HCT116 (cell line): ENCODE data around the gene MBD5. TPM values are rescaled to one million over a fixed set of nuclear protein-coding genes. Genes with fewer than 3 reads are reported as not detected.

Experiments used
- ATAC-seq: fragments of 200-7000 bp; cut with Tn5 transposase; 2 replicates; pipeline ENCODE4 v1.9.1; 2020; ENCODE audit warnings: mild to moderate bottlenecking, moderate library complexity
- BruUV-seq: library from RNA; stranded (reverse); fragments of 400-500 nt; replicated peaks from 2 replicates; lab custom pipeline; 2021; lab: Mats Ljungman, UMichigan
- CTCF ChIA-PET: fragments of 300-600 bp; sonication (Branson Sonifier 250); formaldehyde crosslinking; loops from one replicate; lab custom pipeline; 2021; ENCODE audit warnings: antibody characterized with exemption; lab: Charles Lee
- POLR2A ChIA-PET: fragments of 300-600, 350-600 bp; sonication (Branson Sonifier 250); formaldehyde crosslinking; loops from one replicate; lab custom pipeline; 2021; ENCODE audit warnings: antibody characterized with exemption; lab: Charles Lee
- RAD21 ChIA-PET, 2 experiments: fragments of 300-600 bp; sonication (Branson Sonifier 250); formaldehyde crosslinking; loops; one replicate each; lab custom pipeline; 2023; ENCODE audit warnings: low total read pairs in 2 of 2; ENCODE audit not compliant: uncharacterized antibody in 2 of 2, unreplicated experiment in 2 of 2, low non-redundant PET in 1 of 2; lab: Charles Lee
- DNase-seq: peaks from one replicate; pipeline ENCODE4 v3.0.0-alpha.2; 2010; ENCODE audit warnings: low read depth, low spot score
- H2AFZ ChIP-seq: fragments of 200-600 bp; shearing (Covaris generic), sonication (generic); 2 replicates; pipeline ENCODE4 v1.6.1; 2017; ENCODE audit warnings: low read depth, mixed run types, mixed read lengths, antibody characterized with exemption, low read length; ENCODE audit not compliant: poor library complexity, severe bottlenecking
- H3K27ac ChIP-seq: 2 replicates; pipeline ENCODE4 v1.5.1; 2012; ENCODE audit warnings: low read depth, low read length
- H3K27me3 ChIP-seq: fragments of 200-600 bp; sonication (generic); 2 replicates; pipeline ENCODE4 v1.6.1; 2016; ENCODE audit warnings: mixed run types, low read length, mixed read lengths; ENCODE audit not compliant: insufficient read depth
- H3K36me3 ChIP-seq, 2 experiments: fragments of 200-500 bp in 1 of 2; fragments of 200-600 bp in 1 of 2; sonication (Bioruptor generic) in 1 of 2; sonication (generic) in 1 of 2; 2 replicates each; pipeline versions ENCODE4 v1.5.1 to v1.6.1; 2014 to 2016; ENCODE audit warnings: low read length in 2 of 2, inconsistent platforms in 1 of 2, mixed read lengths in 1 of 2, mixed run types in 1 of 2; ENCODE audit not compliant: insufficient read depth in 2 of 2, control insufficient read depth in 1 of 2
- H3K4me1 ChIP-seq, 2 experiments: fragments of 200-600 bp in 1 of 2; sonication (generic) in 1 of 2; 2 replicates each; pipeline versions ENCODE4 v1.5.1 to v1.6.1; 2012 to 2017; ENCODE audit warnings: low read length in 2 of 2, inconsistent platforms in 1 of 2, mild to moderate bottlenecking in 1 of 2, mixed read lengths in 1 of 2, mixed run types in 1 of 2, moderate library complexity in 1 of 2; ENCODE audit not compliant: insufficient read depth in 2 of 2, control insufficient read depth in 1 of 2
- H3K4me2 ChIP-seq: fragments of 200-600 bp; sonication (generic); 2 replicates; pipeline ENCODE4 v1.6.1; 2017; ENCODE audit warnings: mixed run types, low read length, mixed read lengths
- H3K4me3 ChIP-seq, 2 experiments: fragments of 200-600 bp in 1 of 2; sonication (generic) in 1 of 2; replicated peaks in 1 of 2; 2 replicates each; pipeline ENCODE4 v1.5.1; 2011 to 2016; ENCODE audit warnings: low read length in 2 of 2, control low read depth in 1 of 2, low read depth in 1 of 2, mild to moderate bottlenecking in 1 of 2, mixed read lengths in 1 of 2, mixed run types in 1 of 2
- H3K79me2 ChIP-seq: fragments of 200-600 bp; sonication (generic); 2 replicates; pipeline ENCODE4 v1.6.1; 2017; ENCODE audit warnings: mild to moderate bottlenecking, mixed run types, low read length, moderate library complexity, mixed read lengths; ENCODE audit not compliant: insufficient read depth
- H3K9ac ChIP-seq: fragments of 200-600 bp; sonication (generic); 2 replicates; pipeline ENCODE4 v1.6.1; 2016; ENCODE audit warnings: low read length, mixed read lengths
- H3K9me2 ChIP-seq: fragments of 200-600 bp; sonication (generic), shearing (Covaris generic); 2 replicates; pipeline ENCODE4 v1.6.1; 2017; ENCODE audit warnings: mixed run types, mild to moderate bottlenecking, moderate library complexity; ENCODE audit not compliant: insufficient read depth
- H3K9me3 ChIP-seq, 2 experiments: fragments of 200-500 bp in 1 of 2; fragments of 200-600 bp in 1 of 2; sonication (Bioruptor generic) in 1 of 2; sonication (generic) in 1 of 2; 2 replicates each; pipeline ENCODE4 v1.6.1; 2014 to 2017; ENCODE audit warnings: low read length in 2 of 2, mixed read lengths in 2 of 2, inconsistent platforms in 1 of 2, low read depth in 1 of 2, mild to moderate bottlenecking in 1 of 2, mixed run types in 1 of 2, moderate library complexity in 1 of 2; ENCODE audit not compliant: control insufficient read depth in 1 of 2, insufficient read depth in 1 of 2
- H4K20me1 ChIP-seq: fragments of 200-600 bp; sonication (generic), shearing (Covaris generic); 2 replicates; pipeline ENCODE4 v1.6.1; 2017; ENCODE audit warnings: mixed run types, mild to moderate bottlenecking, moderate library complexity; ENCODE audit not compliant: insufficient read depth
- CBX3 ChIP-seq: IDR thresholded peaks from 2 replicates; pipeline ENCODE4 v1.6.1; 2012; ENCODE audit warnings: low read depth
- CEBPB ChIP-seq: IDR thresholded peaks from 2 replicates; pipeline ENCODE4 v1.6.1; 2012; ENCODE audit warnings: low read depth
- EGR1 ChIP-seq: IDR thresholded peaks from 2 replicates; pipeline ENCODE4 v1.6.1; 2012; ENCODE audit warnings: low read depth
- ELF1 ChIP-seq: IDR thresholded peaks from 2 replicates; pipeline ENCODE4 v1.6.1; 2012; ENCODE audit warnings: low read depth, borderline replicate concordance
- EZH2 ChIP-seq: fragments of 200-600 bp; sonication (generic); IDR thresholded peaks from 2 replicates; pipeline ENCODE4 v1.6.1; 2017; ENCODE audit warnings: antibody characterized with exemption, mixed run types
- EZH2phosphoT487 ChIP-seq: fragments of 200-600 bp; IDR thresholded peaks from 2 replicates; pipeline ENCODE4 v1.6.1; 2018; ENCODE audit warnings: antibody characterized with exemption, borderline replicate concordance
- FOSL1 ChIP-seq: IDR thresholded peaks from 2 replicates; pipeline ENCODE4 v1.6.1; 2012; ENCODE audit warnings: low read depth
- POLR2A ChIP-seq: IDR thresholded peaks from 2 replicates; pipeline ENCODE4 v1.7.0; 2011; ENCODE audit warnings: borderline replicate concordance; ENCODE audit not compliant: insufficient read depth, insufficient read length; ENCODE audit errors: extremely low read depth
- RAD21 ChIP-seq: IDR thresholded peaks from 2 replicates; pipeline ENCODE4 v1.6.1; 2012; ENCODE audit warnings: low read depth, mild to moderate bottlenecking
- SIN3A ChIP-seq: IDR thresholded peaks from 2 replicates; pipeline ENCODE4 v1.6.1; 2012; ENCODE audit warnings: low read depth
- SP1 ChIP-seq: IDR thresholded peaks from 2 replicates; pipeline ENCODE4 v1.6.1; 2012; ENCODE audit warnings: low read depth
- SRF ChIP-seq: IDR thresholded peaks from 2 replicates; pipeline ENCODE4 v1.6.1; 2012; ENCODE audit warnings: low read depth
- TCF7L2 ChIP-seq: IDR thresholded peaks from 2 replicates; pipeline ENCODE4 v1.7.0; 2011; ENCODE audit warnings: borderline replicate concordance, inconsistent platforms; ENCODE audit not compliant: insufficient read depth, insufficient read length; ENCODE audit errors: extremely low read depth
- ZNF274 ChIP-seq: fragments of 200-500 bp; sonication (Bioruptor generic); IDR thresholded peaks from 2 replicates; pipeline ENCODE4 v1.6.1; 2014; ENCODE audit warnings: mild to moderate bottlenecking, low read depth, low read length, inconsistent platforms
- intact Hi-C: fragments of 100-400 bp; cut with micrococcal nuclease; formaldehyde crosslinking; loops from 2 replicates; pipeline ENCODE4 v1.10.0; 2022
- total RNA-seq: library from RNA; stranded (reverse); gene quantifications from one replicate; pipeline ENCODE4 v1.2.1, GENCODE V29; 2021; ENCODE audit not compliant: unreplicated experiment
- TF ChIP-seq, protein P1 (sequence below): IDR thresholded peaks from 2 replicates; pipeline ENCODE4 v1.6.1; 2012
- TF ChIP-seq, protein P2 (sequence below), 3 experiments: fragments of 200-600 bp in 1 of 3; sonication (generic) in 1 of 3; IDR thresholded peaks in 2 of 3; conservative IDR thresholded peaks in 1 of 3; 2 replicates each; pipeline ENCODE4 v1.5.1; 2012 to 2017; ENCODE audit warnings: low read depth in 2 of 3, low read length in 2 of 3, antibody characterized with exemption in 1 of 3, borderline replicate concordance in 1 of 3, control low read depth in 1 of 3, mild to moderate bottlenecking in 1 of 3, mixed read lengths in 1 of 3, mixed run types in 1 of 3, moderate library complexity in 1 of 3; ENCODE audit not compliant: insufficient read depth in 1 of 3
- TF ChIP-seq, protein P3 (sequence below): IDR thresholded peaks from 2 replicates; pipeline ENCODE4 v1.6.1; 2012; ENCODE audit warnings: low read depth
- TF ChIP-seq, protein P4 (sequence below): IDR thresholded peaks from 2 replicates; pipeline ENCODE4 v1.6.1; 2012
- TF ChIP-seq, protein P5 (sequence below): IDR thresholded peaks from 2 replicates; pipeline ENCODE4 v1.6.1; 2011; ENCODE audit warnings: mild to moderate bottlenecking, low read length, moderate library complexity; ENCODE audit not compliant: insufficient replicate concordance; ENCODE audit errors: extremely low read depth

MBD5 gene
- total RNA-seq, 1 experiment from 2014 or later, result 20.5 TPM

DNA sequence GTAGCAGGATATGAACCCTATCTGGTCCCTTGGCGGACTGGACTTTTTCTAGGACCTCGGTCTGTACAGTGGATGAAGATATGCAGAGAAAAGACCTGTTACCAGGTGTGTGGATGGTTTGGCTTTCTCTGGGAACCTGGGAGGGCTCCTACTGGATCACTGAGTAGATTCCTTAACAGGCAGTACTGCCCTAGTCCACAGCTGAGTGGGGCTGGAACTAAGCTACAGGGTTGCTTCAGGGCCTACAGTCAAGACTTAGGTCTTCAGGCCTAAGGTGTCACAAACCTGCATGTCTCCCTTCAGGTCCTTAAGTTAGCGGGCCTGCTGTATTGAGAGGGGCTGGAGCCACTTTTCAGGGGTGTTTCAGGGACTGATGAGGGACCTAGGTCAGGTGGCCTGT, 43.2 kb upstream of the MBD5 start:
- Histone ChIP-seq H3K9me3 (no peaks in the 10 kb centered on the region), H3K27me3 (no peaks in the 10 kb centered on the region), H3K27ac (no peak overlapping the region), H3K9me2 (no peaks in the 10 kb centered on the region), H3K4me3 (no peak overlapping the region), H3K9ac (no peak overlapping the region), H2AFZ (no peak overlapping the region), H3K36me3 (0 out of 4 replicates have a peak, but pooled peaks cover 0 to 8% of the 10 kb centered on the region in 2 experiments), H3K4me1 (no peaks in the 10 kb centered on the region), H4K20me1 (no peaks in the 10 kb centered on the region), H3K79me2 (peaks cover 80% of the 10 kb centered on the region), H3K4me2 (no peak overlapping the region)
- ChIA-PET CTCF (no interaction called here), RAD21 (no interaction called here), POLR2A (no interaction called here)
- TF ChIP-seq FOSL1, result no peak
- no peak for TF ChIP-seq EZH2
- no peak for TF ChIP-seq CBX3
- TF ChIP-seq ELF1, result no peak
- TF ChIP-seq, protein P1, sequence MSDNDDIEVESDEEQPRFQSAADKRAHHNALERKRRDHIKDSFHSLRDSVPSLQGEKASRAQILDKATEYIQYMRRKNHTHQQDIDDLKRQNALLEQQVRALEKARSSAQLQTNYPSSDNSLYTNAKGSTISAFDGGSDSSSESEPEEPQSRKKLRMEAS, result no peak
- TF ChIP-seq ZNF274, result no peak
- TF ChIP-seq EZH2phosphoT487, result no peak
- TF ChIP-seq, protein P2, sequence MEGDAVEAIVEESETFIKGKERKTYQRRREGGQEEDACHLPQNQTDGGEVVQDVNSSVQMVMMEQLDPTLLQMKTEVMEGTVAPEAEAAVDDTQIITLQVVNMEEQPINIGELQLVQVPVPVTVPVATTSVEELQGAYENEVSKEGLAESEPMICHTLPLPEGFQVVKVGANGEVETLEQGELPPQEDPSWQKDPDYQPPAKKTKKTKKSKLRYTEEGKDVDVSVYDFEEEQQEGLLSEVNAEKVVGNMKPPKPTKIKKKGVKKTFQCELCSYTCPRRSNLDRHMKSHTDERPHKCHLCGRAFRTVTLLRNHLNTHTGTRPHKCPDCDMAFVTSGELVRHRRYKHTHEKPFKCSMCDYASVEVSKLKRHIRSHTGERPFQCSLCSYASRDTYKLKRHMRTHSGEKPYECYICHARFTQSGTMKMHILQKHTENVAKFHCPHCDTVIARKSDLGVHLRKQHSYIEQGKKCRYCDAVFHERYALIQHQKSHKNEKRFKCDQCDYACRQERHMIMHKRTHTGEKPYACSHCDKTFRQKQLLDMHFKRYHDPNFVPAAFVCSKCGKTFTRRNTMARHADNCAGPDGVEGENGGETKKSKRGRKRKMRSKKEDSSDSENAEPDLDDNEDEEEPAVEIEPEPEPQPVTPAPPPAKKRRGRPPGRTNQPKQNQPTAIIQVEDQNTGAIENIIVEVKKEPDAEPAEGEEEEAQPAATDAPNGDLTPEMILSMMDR (IDR thresholded peaks at IDR 0.05 in 2 of 3, conservative IDR thresholded peaks at IDR 0.05 in 1 of 3; ENCODE audit: borderline replicate concordance in 1 of 3, insufficient read depth in 1 of 3, low read depth in 2 of 3, low read length in 2 of 3), result no peak
- TF ChIP-seq POLR2A, result no peak
- TF ChIP-seq SIN3A, result no peak
- TF ChIP-seq RAD21, result no peak
- TF ChIP-seq SRF, result no peak
- TF ChIP-seq CEBPB, result no peak
- TF ChIP-seq, protein P3, sequence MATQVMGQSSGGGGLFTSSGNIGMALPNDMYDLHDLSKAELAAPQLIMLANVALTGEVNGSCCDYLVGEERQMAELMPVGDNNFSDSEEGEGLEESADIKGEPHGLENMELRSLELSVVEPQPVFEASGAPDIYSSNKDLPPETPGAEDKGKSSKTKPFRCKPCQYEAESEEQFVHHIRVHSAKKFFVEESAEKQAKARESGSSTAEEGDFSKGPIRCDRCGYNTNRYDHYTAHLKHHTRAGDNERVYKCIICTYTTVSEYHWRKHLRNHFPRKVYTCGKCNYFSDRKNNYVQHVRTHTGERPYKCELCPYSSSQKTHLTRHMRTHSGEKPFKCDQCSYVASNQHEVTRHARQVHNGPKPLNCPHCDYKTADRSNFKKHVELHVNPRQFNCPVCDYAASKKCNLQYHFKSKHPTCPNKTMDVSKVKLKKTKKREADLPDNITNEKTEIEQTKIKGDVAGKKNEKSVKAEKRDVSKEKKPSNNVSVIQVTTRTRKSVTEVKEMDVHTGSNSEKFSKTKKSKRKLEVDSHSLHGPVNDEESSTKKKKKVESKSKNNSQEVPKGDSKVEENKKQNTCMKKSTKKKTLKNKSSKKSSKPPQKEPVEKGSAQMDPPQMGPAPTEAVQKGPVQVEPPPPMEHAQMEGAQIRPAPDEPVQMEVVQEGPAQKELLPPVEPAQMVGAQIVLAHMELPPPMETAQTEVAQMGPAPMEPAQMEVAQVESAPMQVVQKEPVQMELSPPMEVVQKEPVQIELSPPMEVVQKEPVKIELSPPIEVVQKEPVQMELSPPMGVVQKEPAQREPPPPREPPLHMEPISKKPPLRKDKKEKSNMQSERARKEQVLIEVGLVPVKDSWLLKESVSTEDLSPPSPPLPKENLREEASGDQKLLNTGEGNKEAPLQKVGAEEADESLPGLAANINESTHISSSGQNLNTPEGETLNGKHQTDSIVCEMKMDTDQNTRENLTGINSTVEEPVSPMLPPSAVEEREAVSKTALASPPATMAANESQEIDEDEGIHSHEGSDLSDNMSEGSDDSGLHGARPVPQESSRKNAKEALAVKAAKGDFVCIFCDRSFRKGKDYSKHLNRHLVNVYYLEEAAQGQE, result no peak
- no peak for TF ChIP-seq EGR1
- TF ChIP-seq, protein P4, sequence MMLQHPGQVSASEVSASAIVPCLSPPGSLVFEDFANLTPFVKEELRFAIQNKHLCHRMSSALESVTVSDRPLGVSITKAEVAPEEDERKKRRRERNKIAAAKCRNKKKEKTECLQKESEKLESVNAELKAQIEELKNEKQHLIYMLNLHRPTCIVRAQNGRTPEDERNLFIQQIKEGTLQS, result no peak
- TF ChIP-seq, protein P5, sequence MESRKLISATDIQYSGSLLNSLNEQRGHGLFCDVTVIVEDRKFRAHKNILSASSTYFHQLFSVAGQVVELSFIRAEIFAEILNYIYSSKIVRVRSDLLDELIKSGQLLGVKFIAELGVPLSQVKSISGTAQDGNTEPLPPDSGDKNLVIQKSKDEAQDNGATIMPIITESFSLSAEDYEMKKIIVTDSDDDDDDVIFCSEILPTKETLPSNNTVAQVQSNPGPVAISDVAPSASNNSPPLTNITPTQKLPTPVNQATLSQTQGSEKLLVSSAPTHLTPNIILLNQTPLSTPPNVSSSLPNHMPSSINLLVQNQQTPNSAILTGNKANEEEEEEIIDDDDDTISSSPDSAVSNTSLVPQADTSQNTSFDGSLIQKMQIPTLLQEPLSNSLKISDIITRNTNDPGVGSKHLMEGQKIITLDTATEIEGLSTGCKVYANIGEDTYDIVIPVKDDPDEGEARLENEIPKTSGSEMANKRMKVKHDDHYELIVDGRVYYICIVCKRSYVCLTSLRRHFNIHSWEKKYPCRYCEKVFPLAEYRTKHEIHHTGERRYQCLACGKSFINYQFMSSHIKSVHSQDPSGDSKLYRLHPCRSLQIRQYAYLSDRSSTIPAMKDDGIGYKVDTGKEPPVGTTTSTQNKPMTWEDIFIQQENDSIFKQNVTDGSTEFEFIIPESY, result no peak
- TF ChIP-seq SP1, result no peak
- TF ChIP-seq TCF7L2, result no peak
- intact Hi-C loops, result no loop called here
- no peak for ATAC-seq
- no peak for DNase-seq
- BruUV-seq, result no TSS peak
